HepG2 (cell line): ENCODE measurements around the gene GPATCH3. TPM values are rescaled to one million over a fixed set of nuclear protein-coding genes. Genes with fewer than 3 reads are reported as not detected.

ENCODE experiments used
- AHR ChIP-seq: IDR thresholded peaks from 2 replicates; pipeline ENCODE4 v1.6.1; 2018; ENCODE audit warnings: missing genetic modification reagents, missing compliant biosample characterization
- EEA1 ChIP-seq: sonication (generic); formaldehyde crosslinking; IDR thresholded peaks from 2 replicates; pipeline ENCODE4 v1.5.1; 2020; ENCODE audit warnings: mild to moderate bottlenecking, missing genetic modification reagents, borderline replicate concordance
- GLI4 ChIP-seq: sonication (generic); formaldehyde crosslinking; IDR thresholded peaks from 2 replicates; pipeline ENCODE4 v1.5.1; 2020; ENCODE audit warnings: missing genetic modification reagents, mild to moderate bottlenecking, moderate library complexity, borderline replicate concordance
- GTF3A ChIP-seq: sonication (generic); formaldehyde crosslinking; conservative IDR thresholded peaks from 2 replicates; pipeline ENCODE4 v1.4.0; 2020; ENCODE audit warnings: mild to moderate bottlenecking, missing genetic modification reagents
- HNRNPH1 ChIP-seq: fragments of 200-400 bp; formaldehyde crosslinking; optimal IDR thresholded peaks from 2 replicates; pipeline ENCODE3; 2017; ENCODE audit warnings: mild to moderate bottlenecking, low read depth, low read length
- MAFK ChIP-seq, 2 experiments: IDR thresholded peaks in 1 of 2; conservative IDR thresholded peaks in 1 of 2; 2 replicates each; pipeline ENCODE4 v1.6.1; 2011; ENCODE audit warnings: improper control_type of control experiment in 2 of 2, low read length in 2 of 2
- NCOA1 ChIP-seq: sonication (generic); formaldehyde crosslinking; IDR thresholded peaks from 2 replicates; pipeline ENCODE4 v1.9.0; 2021; ENCODE audit warnings: missing genetic modification reagents
- NR2C2 ChIP-seq: sonication (generic); formaldehyde crosslinking; IDR thresholded peaks from 2 replicates; pipeline ENCODE4 v1.4.0; 2020; ENCODE audit warnings: missing genetic modification reagents, mild to moderate bottlenecking, moderate library complexity, borderline replicate concordance
- NR2F6 ChIP-seq, 2 experiments: IDR thresholded peaks; 2 replicates each; pipeline ENCODE4 v1.6.1; 2016; ENCODE audit warnings: antibody characterized with exemption in 1 of 2, mild to moderate bottlenecking in 1 of 2
- PLRG1 ChIP-seq: fragments of 450-650 bp; conservative IDR thresholded peaks from 2 replicates; pipeline ENCODE4 v1.6.1; 2016
- RFX5 ChIP-seq: IDR thresholded peaks from 2 replicates; pipeline ENCODE4 v1.6.1; 2011; ENCODE audit warnings: low read depth, low read length, improper control_type of control experiment
- SUZ12 ChIP-seq: fragments of 150-350 bp; IDR thresholded peaks from 2 replicates; pipeline ENCODE4 v1.6.1; 2014; ENCODE audit warnings: low read depth, low read length
- TEAD2 ChIP-seq: sonication (generic); formaldehyde crosslinking; IDR thresholded peaks from 2 replicates; pipeline ENCODE4 v1.9.0; 2021; ENCODE audit warnings: missing genetic modification reagents
- ZBTB20 ChIP-seq: sonication (generic); formaldehyde crosslinking; IDR thresholded peaks from 2 replicates; pipeline ENCODE4 v1.8.1; 2023; ENCODE audit warnings: missing genetic modification reagents, low read depth, mild to moderate bottlenecking, borderline replicate concordance
- ZNF263 ChIP-seq: sonication (generic); formaldehyde crosslinking; IDR thresholded peaks from 2 replicates; pipeline ENCODE4 v1.4.0; 2020; ENCODE audit warnings: missing genetic modification reagents
- ZNF468 ChIP-seq: sonication (generic); formaldehyde crosslinking; IDR thresholded peaks from 2 replicates; pipeline ENCODE4 v1.8.0; 2022; ENCODE audit warnings: mild to moderate bottlenecking, moderate library complexity, missing genetic modification reagents
- ZNF709 ChIP-seq: sonication (generic); formaldehyde crosslinking; IDR thresholded peaks from 2 replicates; pipeline ENCODE4 v1.5.0; 2020; ENCODE audit warnings: mild to moderate bottlenecking, missing genetic modification reagents
- polyA plus RNA-seq, 8 experiments: library from polyadenylated mRNA; depleted of rRNA in 3 of 8; stranded (reverse) in 7 of 8; unstranded in 1 of 8; fragments of >200 nt; fragmentation: Illumina TruSeq in 4 of 8; extraction: Trizol in 4 of 8; gene quantifications; 2 replicates each; pipeline versions ENCODE4 v1.2.1 to v1.2.3, GENCODE V29; 2011 to 2016; ENCODE audit warnings: low read depth in 4 of 8, missing spikeins in 1 of 8, mixed read lengths in 1 of 8; ENCODE audit not compliant: insufficient read depth in 1 of 8
- total RNA-seq, 5 experiments: library from RNA; depleted of rRNA; stranded (reverse); fragments of >200 nt; fragmentation: Illumina TruSeq; extraction: Trizol; gene quantifications; 2 replicates each; pipeline ENCODE4 v1.2.3, GENCODE V29; 2016; ENCODE audit warnings: low read depth in 1 of 5
- TF ChIP-seq, protein P1 (sequence below): sonication (generic); formaldehyde crosslinking; IDR thresholded peaks from 2 replicates; pipeline ENCODE4 v1.5.0; 2020; ENCODE audit warnings: mild to moderate bottlenecking, missing genetic modification reagents, borderline replicate concordance
- TF ChIP-seq, protein P2 (sequence below): IDR thresholded peaks from 2 replicates; pipeline ENCODE4 v1.6.1; 2016; ENCODE audit warnings: missing genetic modification reagents, missing compliant biosample characterization
- TF ChIP-seq, protein P3 (sequence below): conservative IDR thresholded peaks from 2 replicates; pipeline ENCODE4 v1.6.1; 2018; ENCODE audit warnings: missing genetic modification reagents
- TF ChIP-seq, protein P4 (sequence below): sonication (generic); formaldehyde crosslinking; IDR thresholded peaks from 2 replicates; pipeline ENCODE4 v1.8.0; 2022; ENCODE audit warnings: mild to moderate bottlenecking, missing genetic modification reagents, moderate library complexity
- TF ChIP-seq, protein P5 (sequence below): sonication (generic); formaldehyde crosslinking; IDR thresholded peaks from 2 replicates; pipeline ENCODE4 v1.4.0; 2020; ENCODE audit warnings: missing genetic modification reagents

Gene GPATCH3
- total and polyA plus RNA-seq, 2 of the 13 experiments (the other 11 are each of a cell fraction or from before 2014, with no cell fraction given): 8.3 to 11.0 TPM

DNA sequence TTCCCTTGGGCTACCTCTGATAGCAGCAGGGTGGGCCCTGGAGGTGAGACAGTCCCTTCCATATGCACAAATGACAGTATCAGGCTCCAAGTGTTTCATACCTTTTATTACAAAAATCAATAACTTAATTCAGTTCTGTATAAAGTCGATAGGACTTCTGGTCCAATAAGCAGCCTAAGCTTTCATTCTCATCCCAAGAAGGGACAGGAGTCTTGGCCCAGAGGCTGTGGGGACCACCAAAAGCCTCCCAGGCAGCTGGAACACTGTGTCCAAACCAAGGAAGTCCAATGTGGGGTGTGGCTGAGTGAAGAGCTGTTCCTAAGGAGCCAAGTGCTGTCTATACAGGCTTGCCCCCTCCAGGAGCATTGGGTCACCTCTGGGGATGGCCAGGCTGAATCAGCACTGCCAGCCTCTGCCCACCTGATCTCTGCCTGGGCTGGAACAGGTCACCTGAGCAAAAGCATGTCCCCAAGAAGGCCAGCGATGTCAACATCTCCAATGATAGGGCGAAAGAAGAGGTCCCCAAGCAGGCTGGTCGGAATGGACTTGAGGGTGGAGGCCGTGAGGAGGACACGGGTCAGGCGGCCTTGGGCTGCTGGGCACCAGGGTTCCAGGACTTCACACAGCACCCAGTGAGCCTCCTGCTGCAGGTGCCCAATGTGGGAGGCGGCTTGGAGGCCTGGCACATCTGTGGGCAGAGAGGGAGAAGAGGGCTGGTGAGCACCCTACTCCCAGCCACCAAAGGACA lies 11.3 kb upstream of the GPATCH3 start (continued):
- TF ChIP-seq, protein P1, sequence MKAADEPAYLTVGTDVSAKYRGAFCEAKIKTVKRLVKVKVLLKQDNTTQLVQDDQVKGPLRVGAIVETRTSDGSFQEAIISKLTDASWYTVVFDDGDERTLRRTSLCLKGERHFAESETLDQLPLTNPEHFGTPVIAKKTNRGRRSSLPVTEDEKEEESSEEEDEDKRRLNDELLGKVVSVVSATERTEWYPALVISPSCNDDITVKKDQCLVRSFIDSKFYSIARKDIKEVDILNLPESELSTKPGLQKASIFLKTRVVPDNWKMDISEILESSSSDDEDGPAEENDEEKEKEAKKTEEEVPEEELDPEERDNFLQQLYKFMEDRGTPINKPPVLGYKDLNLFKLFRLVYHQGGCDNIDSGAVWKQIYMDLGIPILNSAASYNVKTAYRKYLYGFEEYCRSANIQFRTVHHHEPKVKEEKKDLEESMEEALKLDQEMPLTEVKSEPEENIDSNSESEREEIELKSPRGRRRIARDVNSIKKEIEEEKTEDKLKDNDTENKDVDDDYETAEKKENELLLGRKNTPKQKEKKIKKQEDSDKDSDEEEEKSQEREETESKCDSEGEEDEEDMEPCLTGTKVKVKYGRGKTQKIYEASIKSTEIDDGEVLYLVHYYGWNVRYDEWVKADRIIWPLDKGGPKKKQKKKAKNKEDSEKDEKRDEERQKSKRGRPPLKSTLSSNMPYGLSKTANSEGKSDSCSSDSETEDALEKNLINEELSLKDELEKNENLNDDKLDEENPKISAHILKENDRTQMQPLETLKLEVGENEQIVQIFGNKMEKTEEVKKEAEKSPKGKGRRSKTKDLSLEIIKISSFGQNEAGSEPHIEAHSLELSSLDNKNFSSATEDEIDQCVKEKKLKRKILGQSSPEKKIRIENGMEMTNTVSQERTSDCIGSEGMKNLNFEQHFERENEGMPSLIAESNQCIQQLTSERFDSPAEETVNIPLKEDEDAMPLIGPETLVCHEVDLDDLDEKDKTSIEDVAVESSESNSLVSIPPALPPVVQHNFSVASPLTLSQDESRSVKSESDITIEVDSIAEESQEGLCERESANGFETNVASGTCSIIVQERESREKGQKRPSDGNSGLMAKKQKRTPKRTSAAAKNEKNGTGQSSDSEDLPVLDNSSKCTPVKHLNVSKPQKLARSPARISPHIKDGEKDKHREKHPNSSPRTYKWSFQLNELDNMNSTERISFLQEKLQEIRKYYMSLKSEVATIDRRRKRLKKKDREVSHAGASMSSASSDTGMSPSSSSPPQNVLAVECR (CRISPR knock-in tag): peak; percentile 14; the same call in 1 of the 2 replicates
- no peak for TF ChIP-seq PLRG1
- TF ChIP-seq RFX5: no peak
- TF ChIP-seq, protein P2, sequence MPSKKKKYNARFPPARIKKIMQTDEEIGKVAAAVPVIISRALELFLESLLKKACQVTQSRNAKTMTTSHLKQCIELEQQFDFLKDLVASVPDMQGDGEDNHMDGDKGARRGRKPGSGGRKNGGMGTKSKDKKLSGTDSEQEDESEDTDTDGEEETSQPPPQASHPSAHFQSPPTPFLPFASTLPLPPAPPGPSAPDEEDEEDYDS (CRISPR knock-in tag): no peak
- no peak for TF ChIP-seq GTF3A (CRISPR knock-in tag)
- TF ChIP-seq ZBTB20 (CRISPR knock-in tag): peak; percentile 33; the same call in 1 of the 2 replicates
- no peak for TF ChIP-seq EEA1 (CRISPR knock-in tag)
- TF ChIP-seq, protein P3, sequence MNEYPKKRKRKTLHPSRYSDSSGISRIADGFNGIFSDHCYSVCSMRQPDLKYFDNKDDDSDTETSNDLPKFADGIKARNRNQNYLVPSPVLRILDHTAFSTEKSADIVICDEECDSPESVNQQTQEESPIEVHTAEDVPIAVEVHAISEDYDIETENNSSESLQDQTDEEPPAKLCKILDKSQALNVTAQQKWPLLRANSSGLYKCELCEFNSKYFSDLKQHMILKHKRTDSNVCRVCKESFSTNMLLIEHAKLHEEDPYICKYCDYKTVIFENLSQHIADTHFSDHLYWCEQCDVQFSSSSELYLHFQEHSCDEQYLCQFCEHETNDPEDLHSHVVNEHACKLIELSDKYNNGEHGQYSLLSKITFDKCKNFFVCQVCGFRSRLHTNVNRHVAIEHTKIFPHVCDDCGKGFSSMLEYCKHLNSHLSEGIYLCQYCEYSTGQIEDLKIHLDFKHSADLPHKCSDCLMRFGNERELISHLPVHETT (CRISPR knock-in tag): no peak
- no peak for TF ChIP-seq SUZ12
- TF ChIP-seq TEAD2 (CRISPR knock-in tag): no peak
- no peak for TF ChIP-seq GLI4
- TF ChIP-seq, protein P4, sequence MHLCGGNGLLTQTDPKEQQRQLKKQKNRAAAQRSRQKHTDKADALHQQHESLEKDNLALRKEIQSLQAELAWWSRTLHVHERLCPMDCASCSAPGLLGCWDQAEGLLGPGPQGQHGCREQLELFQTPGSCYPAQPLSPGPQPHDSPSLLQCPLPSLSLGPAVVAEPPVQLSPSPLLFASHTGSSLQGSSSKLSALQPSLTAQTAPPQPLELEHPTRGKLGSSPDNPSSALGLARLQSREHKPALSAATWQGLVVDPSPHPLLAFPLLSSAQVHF (CRISPR knock-in tag): no peak
- no peak for TF ChIP-seq MAFK (conservative IDR thresholded peaks at IDR 0.05 in 1 of 2, IDR thresholded peaks at IDR 0.05 in 1 of 2; ENCODE audit: low read length in 2 of 2)
- TF ChIP-seq ZNF468: no peak
- TF ChIP-seq ZNF709: no peak
- TF ChIP-seq AHR (CRISPR knock-in tag): no peak
- TF ChIP-seq HNRNPH1: no peak
- TF ChIP-seq, protein P5, sequence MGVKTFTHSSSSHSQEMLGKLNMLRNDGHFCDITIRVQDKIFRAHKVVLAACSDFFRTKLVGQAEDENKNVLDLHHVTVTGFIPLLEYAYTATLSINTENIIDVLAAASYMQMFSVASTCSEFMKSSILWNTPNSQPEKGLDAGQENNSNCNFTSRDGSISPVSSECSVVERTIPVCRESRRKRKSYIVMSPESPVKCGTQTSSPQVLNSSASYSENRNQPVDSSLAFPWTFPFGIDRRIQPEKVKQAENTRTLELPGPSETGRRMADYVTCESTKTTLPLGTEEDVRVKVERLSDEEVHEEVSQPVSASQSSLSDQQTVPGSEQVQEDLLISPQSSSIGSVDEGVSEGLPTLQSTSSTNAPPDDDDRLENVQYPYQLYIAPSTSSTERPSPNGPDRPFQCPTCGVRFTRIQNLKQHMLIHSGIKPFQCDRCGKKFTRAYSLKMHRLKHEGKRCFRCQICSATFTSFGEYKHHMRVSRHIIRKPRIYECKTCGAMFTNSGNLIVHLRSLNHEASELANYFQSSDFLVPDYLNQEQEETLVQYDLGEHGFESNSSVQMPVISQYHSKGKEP (CRISPR knock-in tag): no peak
- TF ChIP-seq ZNF263 (CRISPR knock-in tag): 0 out of 2 replicates have a peak, but pooled peaks have one; percentile 24
- TF ChIP-seq NR2F6 (IDR thresholded peaks at IDR 0.05): no peak
- TF ChIP-seq NR2F6 (CRISPR knock-in tag; IDR thresholded peaks at IDR 0.05): no peak
- TF ChIP-seq NCOA1 (CRISPR knock-in tag): no peak
- TF ChIP-seq NR2C2 (CRISPR knock-in tag): no peak
